NB4 (cell line): ENCODE measurements around the gene POM121C.
"Not testable (repeated sequence)": the region's sequence is repeated elsewhere in the genome, so short reads cannot be mapped to it uniquely, and the experiment has no call there.

Source experiments
- DNase-seq: peaks from one replicate; pipeline ENCODE4 v3.0.0; 2010; ENCODE audit warnings: low read depth
- H3K4me3 ChIP-seq: one replicate; pipeline ENCODE4 v1.5.1; 2011; ENCODE audit warnings: mild to moderate bottlenecking, low read depth, low read length, moderate library complexity
- MYC ChIP-seq: IDR thresholded peaks from 2 replicates; pipeline ENCODE4 v1.6.1; 2011; ENCODE audit warnings: low read depth, low read length
- POLR2A ChIP-seq: IDR thresholded peaks from 2 replicates; pipeline ENCODE4 v1.6.1; 2011; ENCODE audit warnings: mild to moderate bottlenecking; ENCODE audit not compliant: insufficient read length; ENCODE audit errors: extremely low read depth
- TF ChIP-seq, protein P1 (sequence below): IDR thresholded peaks from 2 replicates; pipeline ENCODE4 v1.6.1; 2011; ENCODE audit warnings: low read depth, low read length
- TF ChIP-seq, protein P2 (sequence below): IDR thresholded peaks from one replicate; pipeline ENCODE4 v1.5.1; 2012; ENCODE audit warnings: low read depth, low read length

POM121C gene

GRCh38 chr7:75485979-75486643, at the start of gene POM121C:
Gene POM121C (minus strand): TSS chr7:75486299. CDS start chr7:75441496, 44,803 bp downstream.
- TF ChIP-seq POLR2A (peak; percentile 53), MYC (peak; percentile 47; the same call in 1 of the 2 replicates)
- TF ChIP-seq, protein P1, sequence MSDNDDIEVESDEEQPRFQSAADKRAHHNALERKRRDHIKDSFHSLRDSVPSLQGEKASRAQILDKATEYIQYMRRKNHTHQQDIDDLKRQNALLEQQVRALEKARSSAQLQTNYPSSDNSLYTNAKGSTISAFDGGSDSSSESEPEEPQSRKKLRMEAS = peak; percentile 90
- peak; percentile 99 for DNase-seq
- H3K4me3 ChIP-seq = peak within 1 kb of the TSS; percentile 78

DNA sequence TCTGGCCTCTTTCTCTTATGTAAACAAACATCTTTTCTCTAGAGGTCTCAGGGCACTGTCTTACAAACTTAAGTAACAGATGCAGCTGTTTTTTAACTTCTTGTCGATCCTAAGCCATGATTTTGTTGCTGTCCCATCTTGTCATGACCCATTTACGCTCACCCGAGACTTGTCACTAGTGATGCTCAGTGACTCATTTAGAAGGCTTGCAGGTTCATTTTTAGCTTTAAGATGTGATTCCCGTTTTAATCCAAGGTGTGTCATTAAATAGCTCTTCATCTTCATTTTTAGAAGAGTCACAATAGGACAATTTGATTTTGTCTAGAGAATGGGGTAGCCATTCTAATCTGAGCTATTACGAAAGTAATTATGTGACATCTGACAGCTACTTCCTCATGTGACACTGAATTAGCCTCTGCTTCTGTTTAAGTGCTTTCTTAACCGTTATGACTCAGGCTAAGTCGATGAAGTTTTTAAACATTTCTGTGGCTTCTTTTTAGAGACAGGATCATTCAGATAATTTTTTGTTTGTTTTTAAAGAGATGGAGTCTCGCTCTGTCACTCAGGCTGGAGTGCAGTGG, 48.7 kb upstream of the POM121C start:
- TF ChIP-seq POLR2A = no peak
- TF ChIP-seq, protein P2, sequence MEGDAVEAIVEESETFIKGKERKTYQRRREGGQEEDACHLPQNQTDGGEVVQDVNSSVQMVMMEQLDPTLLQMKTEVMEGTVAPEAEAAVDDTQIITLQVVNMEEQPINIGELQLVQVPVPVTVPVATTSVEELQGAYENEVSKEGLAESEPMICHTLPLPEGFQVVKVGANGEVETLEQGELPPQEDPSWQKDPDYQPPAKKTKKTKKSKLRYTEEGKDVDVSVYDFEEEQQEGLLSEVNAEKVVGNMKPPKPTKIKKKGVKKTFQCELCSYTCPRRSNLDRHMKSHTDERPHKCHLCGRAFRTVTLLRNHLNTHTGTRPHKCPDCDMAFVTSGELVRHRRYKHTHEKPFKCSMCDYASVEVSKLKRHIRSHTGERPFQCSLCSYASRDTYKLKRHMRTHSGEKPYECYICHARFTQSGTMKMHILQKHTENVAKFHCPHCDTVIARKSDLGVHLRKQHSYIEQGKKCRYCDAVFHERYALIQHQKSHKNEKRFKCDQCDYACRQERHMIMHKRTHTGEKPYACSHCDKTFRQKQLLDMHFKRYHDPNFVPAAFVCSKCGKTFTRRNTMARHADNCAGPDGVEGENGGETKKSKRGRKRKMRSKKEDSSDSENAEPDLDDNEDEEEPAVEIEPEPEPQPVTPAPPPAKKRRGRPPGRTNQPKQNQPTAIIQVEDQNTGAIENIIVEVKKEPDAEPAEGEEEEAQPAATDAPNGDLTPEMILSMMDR = no peak
- TF ChIP-seq, protein P1 = peak; percentile 59
- DNase-seq = peak; percentile 85

GRCh38 chr7:75533926-75534325, 47.8 kb upstream of the POM121C start:
- TF ChIP-seq, protein P1 = no peak
- TF ChIP-seq, protein P2 = no peak
- TF ChIP-seq POLR2A (no peak), MYC (no peak)
- no peak overlapping the region for H3K4me3 ChIP-seq
- no peak for DNase-seq

More for the DNA sequence above, 48.7 kb upstream of the POM121C start:
- H3K4me3 ChIP-seq = no peak overlapping the region

DNA sequence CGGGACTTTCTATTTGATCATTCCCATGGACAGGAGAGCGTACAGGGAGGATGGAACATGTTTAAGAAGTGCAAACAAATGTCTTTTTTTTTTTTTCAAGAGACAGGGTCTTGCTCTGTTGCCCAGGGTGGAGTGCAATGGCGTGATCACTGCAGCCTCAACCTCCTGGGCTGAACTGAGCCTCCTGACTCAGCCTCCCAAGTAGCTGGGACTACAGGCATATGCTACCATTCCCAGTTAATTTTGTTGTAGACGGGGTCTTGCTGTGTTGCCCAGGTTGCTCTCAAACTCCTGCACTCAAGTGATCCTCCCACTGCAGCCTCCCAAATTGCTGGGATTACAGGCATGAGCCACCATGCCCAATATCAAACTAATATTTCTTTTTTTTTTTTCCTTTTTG, 46.5 kb upstream of the POM121C start:
- TF ChIP-seq POLR2A (no peak), MYC (no peak)
- TF ChIP-seq, protein P1 = no peak
- TF ChIP-seq, protein P2 = no peak
- DNase-seq = no peak

GRCh38 chr7:75531359-75531821, 45.3 kb upstream of the POM121C start:
- DNase-seq = peak; percentile 29
- TF ChIP-seq, protein P1 = no peak
- TF ChIP-seq POLR2A = no peak
- TF ChIP-seq, protein P2 = no peak
- no peak for TF ChIP-seq MYC
- H3K4me3 ChIP-seq = no peak overlapping the region

More for the DNA sequence above, 46.5 kb upstream of the POM121C start:
- H3K4me3 ChIP-seq = no peak overlapping the region

DNA sequence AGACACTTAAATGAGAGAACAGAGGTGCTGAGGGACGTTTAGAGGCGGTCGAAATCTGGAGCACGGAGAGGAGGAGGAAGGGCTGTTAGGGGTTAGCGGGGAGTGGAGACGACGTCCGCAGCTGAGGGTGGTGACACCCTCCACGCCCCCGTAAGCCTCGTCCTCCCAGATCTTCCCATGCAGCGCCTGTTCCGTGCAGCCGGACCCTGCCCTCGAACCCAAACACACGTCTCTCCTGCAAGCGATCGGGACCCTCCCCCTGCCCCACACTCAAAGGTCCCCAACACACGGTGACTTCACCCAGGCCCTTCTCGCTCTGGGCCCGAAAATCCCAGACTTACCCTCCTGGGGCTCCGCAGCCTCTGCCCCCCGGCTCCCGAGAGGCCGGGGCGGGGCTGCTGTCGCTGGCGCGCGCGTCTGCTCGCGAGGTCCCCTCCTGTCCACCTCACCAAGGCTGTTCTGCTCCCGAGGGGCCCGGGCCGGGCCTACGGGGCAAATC, 41.2 kb upstream of the POM121C start:
- H3K4me3 ChIP-seq = peak overlapping the region; percentile 77
- DNase-seq = peak; percentile 58

GRCh38 chr7:75521727-75522126, 35.6 kb upstream of the POM121C start:
- DNase-seq, H3K4me3 ChIP-seq: not testable (repeated sequence)

GRCh38 chr7:75518842-75519241, 32.7 kb upstream of the POM121C start:
- H3K4me3 ChIP-seq, DNase-seq: not testable (repeated sequence)

- DNase-seq, H3K4me3 ChIP-seq: not testable (repeated sequence)
These were observed 22.9 kb upstream of the POM121C start for GRCh38 chr7:75509033-75509432.

DNA sequence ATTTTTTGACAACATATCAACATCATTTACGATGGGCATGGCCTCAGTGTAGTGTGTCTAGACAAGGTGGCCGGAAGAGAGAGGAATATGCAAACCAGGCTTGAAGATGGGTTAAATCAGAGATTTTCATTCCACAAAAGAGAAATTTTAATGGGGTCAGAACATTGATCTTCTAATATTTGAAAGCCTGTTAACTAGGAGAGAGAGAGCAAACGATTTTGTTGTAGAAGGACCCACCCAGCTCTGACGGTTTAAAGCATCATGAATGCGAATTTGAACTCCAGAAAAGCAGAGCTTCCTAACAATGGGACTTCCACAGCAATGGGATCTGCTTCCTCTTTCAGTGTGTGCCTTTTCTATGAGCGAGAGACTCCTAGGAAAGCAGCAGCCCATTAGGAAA, 5.9 kb upstream of the POM121C start, which contains the start of gene SPDYE5:
TSS of gene SPDYE5 (plus strand) at position 301 of the 400 bp plus-strand sequence. CDS start 1,728 bp downstream, outside the sequence.
- DNase-seq, H3K4me3 ChIP-seq: not testable (repeated sequence)
